ENCODE results near the gene RIPOR1.

The RIPOR1 gene

DNA sequence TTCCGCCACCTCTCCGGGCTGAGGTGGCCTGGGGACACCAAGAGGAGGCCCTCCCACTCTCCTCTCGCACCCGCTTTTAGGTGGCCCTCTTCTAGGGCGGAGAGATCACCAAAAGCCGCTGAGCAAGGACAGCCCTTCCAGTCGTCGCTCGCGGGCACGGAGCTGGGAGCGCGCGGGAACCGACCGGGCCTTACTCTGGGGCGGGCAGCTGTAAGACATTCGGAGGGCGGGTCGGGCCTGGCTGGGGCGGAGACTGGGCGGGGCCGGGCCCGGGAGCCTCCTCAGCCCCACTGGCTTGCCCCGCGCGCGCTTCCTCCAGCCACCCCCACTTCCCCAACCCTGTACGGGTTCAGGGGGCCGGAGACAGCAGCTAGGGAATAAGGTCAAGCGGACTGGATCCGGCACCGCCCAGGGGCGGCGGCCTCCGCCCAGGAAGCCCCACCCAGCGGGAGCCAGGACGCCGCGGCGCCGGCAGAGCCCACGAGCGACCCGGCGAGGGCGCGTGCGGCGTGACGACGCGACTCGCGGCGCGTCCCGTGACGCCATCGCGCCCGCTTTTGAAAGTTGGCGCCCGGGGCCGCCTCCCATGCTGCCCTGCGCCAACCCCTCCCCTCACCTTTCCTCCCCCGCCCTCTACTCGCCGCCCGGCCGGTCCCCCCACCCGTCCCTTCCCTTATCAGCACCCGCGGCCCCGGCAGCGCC lies 33.3 kb downstream of the RIPOR1 start:
- peak; percentile 99 for DNase-seq

DNA sequence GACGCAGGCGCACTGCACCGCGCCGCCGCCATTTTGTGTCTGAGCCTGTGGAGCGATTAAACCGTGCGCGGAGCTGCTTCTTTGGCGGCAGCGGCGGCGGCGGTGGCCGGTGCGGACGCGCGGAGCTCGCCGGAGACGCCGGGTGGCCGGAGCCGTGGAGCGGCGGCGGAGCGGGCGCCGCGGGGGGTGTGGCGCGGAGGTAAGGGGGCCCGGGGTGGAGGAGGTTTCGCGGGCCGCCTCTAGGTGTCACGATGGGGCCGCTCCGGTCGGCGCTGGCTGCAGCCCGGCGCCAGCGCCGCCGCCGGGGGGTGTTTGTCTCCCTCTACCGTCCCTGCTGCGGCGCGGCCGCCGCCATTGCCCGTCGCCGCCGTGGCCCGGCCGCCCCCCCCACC lies 33.9 kb downstream of the RIPOR1 start, which contains the start of gene CTCF:
Gene CTCF (plus strand): TSS at position 1 of the 392 bp plus-strand sequence. CDS start 48,307 bp downstream, outside the sequence.
- peak; percentile 87 for DNase-seq

DNA sequence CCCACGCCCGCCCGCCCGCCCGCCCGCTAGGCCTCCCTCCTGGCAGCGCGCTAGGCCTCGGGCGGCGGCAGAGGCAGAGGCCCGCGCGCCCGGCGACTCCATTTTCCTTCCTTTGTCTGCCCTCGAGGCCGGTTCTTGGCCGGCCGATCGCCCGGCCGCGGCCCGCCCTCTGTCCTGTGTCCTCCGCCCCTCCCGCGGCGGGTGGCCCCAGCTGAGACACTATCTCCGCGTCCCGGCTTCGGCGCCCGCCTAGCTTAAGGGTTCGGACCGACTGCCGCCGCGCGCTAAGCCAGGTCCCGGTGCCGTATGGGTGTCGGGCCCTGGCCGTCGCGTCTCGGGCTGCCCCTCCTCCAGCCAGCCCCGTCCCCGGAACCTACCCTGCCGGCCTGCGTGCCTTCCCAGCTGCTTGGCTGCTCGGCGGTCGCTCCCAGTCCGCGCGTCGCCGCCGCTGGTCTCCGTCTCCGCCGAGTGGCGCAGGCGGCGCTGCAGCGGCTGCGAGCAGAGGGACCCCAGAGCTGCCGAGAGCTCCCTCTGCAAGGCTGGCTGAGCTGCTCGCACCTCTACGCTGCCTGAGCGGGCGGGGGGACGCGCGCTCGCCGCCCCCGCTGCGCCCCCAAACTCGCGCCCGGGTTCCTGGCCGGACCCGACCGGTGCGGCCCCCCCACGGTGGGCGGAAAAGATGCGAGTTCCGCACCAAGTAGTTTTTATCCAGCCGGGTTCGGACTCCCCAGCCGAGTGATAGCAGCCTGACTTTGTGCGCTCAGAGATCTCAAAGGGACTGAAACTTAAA lies 34.5 kb downstream of the RIPOR1 start:
- peak; percentile 65 for DNase-seq

DNA sequence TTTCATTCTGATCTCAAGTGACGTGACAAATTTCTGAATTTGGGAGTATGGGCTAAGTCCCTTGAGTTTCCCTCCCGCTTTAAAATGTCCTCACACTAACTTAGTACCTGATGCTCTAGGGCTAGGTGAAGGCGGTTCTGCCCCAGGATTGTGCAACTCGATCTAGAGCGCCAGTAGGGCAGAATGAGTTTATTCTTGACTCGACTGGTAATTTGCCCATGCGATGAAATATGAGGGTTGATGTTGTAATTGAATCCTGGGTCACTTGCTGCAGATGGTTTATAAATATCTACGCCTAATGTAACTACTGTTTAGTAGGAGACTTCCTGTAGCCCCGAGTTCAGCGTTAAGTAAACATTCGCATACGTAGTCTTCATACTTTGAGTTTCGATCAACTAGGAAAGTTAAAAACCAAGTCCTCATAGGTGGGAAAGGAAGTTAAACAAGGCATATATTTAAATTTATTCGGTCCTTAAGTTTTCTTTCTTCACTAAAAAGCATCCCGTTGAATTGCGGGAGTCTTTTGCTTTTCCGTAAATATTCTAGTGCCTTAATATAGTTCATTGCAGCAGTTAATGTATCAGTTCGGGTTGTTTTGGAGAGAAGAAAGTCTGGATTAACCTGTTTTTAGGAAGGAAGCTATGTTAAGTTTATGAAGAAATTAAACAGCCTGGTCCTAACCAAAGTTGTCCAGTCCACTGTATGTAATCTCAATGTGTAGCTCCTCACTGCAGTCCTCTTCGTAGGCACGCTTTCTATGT lies 35.3 kb downstream of the RIPOR1 start:
- peak; percentile 57 for DNase-seq

DNA sequence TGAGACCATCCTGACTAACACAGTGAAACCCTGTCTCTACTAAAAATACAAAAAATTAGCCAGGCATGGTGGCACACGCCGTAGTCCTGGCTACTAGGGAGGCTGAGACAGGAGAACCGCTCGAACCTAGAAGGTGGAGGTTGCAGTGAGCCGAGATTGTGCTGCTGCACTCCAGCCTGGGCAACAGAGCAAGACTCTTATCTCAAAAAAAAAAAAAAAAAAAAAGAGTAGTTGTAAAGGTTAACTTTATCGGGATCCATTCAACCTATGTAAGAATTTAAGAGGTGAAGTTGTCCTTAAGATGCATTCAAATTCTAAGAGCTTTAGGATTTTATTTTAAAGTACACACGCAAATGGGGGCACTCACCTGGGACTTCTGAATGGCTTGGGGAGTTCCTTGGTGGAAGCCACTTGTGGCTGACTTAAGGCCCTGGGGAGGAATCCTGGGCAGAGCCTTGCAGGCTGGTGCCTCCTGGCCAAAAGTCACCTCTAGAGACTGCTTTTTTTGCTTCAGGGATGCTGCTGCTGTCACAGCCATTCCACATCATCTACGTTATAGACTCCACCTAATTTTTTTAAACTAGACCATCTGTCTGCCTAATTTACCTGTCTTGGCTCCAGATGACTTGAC lies 37.0 kb downstream of the RIPOR1 start:
- no peak for DNase-seq

DNA sequence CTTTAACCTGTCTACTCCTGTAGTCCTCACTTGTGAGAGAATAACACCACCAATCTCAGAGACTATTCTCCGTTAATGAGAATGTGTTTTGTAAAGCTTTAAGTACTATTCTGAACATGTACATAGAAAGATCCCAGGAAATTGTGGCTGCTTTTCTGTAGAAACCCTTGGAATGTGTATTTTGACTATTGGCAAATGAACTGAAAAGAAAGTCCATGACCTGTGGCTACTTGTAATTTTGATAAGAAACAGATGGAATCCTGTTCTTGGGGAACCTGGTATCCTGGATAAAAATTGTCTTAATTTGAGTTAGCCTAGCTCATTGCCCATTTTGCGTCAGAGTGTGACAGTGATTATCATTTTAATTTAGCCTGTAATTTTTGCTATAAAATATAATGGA lies 42.8 kb downstream of the RIPOR1 start:
- DNase-seq = no peak

DNA sequence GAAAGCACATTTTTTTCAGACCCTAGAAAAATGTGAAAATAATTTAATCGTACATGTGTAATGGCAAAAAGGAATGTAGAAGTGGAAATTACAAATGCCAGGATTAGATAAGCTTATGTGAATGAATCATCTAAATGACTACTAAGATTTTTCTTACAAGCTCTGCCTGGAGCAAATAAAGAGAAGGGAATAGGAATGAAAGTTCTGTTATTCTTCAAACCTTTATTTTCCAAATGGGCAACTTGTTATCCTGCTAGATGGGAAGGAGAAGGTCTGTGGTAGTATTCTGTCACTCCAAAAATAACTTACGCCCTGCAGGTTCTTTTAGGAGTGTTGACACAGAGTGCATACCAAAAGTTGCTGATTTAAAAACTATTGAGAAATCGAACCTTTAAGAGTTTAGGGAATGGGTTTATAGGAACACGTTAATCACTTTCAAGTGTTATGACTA lies 43.4 kb downstream of the RIPOR1 start:
- DNase-seq = no peak

DNA sequence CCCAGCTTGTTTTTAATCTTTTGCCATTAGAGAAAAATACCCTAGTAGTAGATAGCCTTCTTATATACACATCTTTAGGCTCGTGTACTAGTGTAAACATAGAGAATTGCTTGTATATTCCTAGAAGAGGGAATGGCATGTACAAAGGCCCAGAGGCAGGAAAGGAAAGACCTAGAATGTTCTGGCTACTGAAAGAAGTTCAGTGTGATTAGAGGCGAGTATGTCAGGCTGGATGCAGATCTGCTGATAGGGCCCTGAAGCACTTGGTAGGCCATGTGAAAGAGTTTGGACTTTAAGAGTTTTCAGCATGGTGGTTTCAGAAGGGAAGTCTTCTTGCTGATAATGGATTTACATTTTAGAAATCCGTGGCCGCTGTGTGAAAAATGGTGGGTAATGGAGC lies 51.1 kb downstream of the RIPOR1 start:
- DNase-seq = no peak

DNA sequence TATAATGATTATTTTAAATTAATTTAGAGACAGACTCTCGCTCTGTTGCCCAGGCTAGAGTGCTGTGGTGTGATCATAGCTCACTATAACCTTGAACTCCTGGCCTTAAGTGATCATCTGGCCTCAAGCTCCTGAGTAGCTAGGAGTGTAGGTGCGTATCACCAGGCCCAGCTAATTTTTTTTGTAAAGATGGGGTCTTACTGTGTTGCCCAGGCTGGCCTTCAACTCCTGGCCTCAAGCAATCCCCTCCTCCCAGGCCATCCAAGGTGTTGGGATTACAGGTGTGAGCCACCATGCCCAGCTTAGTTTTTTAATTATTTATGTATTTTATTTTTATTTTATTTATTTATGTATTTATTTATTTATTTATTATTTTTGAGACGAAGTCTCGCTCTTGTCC lies 51.6 kb downstream of the RIPOR1 start:
- DNase-seq = no peak

DNA sequence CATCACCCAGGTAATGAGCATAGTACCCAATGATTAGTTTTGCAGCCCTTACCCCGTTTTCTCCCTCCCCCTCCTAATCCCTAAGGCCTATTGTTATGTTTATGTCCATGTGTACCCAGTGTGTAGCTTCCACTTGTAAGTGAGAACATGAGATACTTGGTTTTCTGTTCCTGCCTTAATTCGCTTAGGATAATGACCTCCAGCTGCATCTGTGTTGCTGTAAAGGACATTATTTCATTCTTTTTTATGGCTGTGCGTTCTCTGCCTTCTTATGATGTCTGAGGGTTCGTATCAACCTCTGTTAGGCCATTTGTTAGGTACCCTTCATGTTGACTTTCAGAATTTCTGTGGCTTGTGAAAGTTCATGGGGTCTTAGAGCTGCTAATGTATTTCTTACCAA lies 64.7 kb downstream of the RIPOR1 start:
- DNase-seq = no peak

DNA sequence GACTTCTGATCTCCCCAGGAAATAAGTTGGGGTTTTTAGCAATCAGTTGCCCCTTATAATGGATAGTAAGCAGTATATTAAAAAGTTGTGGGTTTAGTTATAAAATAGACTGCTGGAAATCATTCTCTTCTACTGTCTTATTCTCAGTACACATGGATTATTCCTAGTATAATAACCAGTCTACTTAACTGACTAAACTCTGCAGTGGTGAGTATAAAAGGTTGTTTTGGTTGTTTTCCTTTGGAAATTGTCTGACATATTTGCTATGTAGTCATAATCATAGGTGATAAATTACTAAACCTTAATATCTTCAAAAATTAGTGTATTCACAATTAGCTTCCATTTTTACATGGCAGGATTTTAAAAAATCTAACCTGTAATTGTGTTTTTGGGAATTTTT lies 65.1 kb downstream of the RIPOR1 start:
- DNase-seq = no peak

DNA sequence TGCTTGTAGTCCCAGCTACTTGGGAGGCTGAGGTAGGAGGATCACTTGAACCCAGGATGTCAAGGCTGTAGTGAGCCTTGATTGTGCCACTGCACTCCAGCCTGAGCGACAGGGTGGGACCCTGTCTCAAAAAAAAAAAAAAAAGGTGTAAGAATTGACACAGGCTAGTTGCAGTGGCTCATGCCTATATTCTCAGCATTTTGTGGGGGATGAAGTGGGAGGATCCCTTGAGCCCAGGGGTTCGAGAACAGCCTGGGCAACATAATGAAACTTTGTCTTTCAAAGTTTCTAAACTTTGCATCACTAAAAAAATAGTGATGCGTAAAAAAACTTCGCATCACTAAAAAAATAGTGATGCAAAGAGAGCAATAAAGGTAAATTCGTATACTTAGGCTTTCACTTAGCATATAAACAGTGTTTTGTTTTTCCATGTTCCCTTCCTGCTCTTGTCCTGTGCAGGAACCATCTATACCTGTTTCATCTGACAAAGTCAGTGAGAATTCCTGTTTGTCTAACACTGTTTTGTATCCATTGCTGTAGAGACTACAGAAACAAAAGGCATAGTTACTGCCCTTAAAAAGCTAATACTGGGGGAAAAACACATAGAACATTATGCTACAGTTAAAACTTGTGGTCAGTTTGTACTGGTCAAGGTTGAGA lies 65.8 kb downstream of the RIPOR1 start:
- no peak for DNase-seq

DNA sequence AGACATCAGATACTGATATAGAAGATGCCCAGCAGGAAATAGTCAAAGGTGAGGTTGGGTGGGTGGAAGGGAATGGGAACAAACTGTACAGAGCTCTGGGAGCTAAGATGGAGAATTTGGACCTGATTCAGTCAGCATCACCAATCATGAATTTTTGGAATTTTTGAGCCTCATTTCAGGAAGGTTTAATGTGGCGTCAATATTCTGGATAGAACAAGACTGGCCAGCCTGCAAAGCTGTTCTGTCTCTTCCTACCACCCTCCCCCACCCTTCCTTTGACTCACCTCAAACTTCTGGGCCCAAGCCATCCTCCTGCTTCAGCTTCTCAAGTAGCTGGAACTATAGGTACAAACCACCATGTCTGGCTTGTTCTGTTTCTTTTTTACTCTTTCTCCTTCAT lies 66.3 kb downstream of the RIPOR1 start:
- DNase-seq = peak; percentile 45
